ENCODE results near the gene SPIB.
"Not testable (repeated sequence)": the region's sequence is repeated elsewhere in the genome, so short reads cannot be mapped to it uniquely, and the experiment has no call there.

Gene SPIB

DNA sequence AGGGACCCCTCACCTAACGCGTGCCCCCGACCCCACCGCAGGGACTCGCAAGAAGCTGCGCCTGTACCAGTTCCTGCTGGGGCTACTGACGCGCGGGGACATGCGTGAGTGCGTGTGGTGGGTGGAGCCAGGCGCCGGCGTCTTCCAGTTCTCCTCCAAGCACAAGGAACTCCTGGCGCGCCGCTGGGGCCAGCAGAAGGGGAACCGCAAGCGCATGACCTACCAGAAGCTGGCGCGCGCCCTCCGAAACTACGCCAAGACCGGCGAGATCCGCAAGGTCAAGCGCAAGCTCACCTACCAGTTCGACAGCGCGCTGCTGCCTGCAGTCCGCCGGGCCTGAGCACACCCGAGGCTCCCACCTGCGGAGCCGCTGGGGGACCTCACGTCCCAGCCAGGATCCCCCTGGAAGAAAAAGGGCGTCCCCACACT is 9.3 kb downstream of the SPIB start:
- TF ChIP-seq JUND (IDR thresholded peaks at IDR 0.05; ENCODE audit: low read depth), result no peak
- DNase-seq (ENCODE audit: low read depth in 1 of 2, low spot score in 1 of 2), result no peak
- in situ Hi-C loops (cut with HindIII; ENCODE audit: low pct_unique_long_range_greater_than_20kb, low sequenced_read_pairs), result no loop called here

DNA sequence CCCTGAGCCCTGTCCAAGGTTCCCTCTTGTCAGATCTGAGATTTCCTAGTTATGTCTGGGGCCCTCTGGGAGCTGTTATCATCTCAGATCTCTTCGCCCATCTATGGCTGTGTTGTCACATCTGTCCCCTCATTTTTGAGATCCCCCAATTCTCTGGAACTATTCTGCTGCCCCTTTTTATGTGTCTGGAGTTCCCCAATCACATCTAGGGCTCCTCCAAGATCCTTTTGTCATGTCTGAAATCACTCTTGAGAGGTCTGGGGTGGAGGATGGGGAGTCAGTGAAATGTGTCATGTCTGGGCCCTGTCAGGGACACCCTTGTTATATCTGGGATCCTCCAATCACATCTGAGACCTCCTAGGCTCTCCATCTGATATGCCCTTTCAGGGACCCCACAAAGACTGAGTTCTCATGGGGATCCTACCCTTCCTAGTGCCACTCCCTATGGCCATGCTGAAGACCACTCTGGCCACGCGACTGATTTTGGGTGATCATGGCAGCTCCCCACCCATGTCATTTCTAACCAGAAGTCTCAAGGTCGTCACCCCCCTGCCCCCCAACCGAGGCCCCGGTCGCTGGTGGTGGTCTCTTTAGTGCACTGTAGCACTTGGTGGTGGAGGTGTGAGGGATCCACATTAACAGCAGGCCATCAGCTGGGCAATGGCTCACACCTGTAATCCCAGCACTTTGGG is 10.2 kb downstream of the SPIB start:
- no peak for TF ChIP-seq JUND (IDR thresholded peaks at IDR 0.05; ENCODE audit: low read depth)
- in situ Hi-C loops (cut with HindIII; ENCODE audit: low pct_unique_long_range_greater_than_20kb, low sequenced_read_pairs), result no loop called here
- no peak for DNase-seq (ENCODE audit: low read depth in 1 of 2, low spot score in 1 of 2)

DNA sequence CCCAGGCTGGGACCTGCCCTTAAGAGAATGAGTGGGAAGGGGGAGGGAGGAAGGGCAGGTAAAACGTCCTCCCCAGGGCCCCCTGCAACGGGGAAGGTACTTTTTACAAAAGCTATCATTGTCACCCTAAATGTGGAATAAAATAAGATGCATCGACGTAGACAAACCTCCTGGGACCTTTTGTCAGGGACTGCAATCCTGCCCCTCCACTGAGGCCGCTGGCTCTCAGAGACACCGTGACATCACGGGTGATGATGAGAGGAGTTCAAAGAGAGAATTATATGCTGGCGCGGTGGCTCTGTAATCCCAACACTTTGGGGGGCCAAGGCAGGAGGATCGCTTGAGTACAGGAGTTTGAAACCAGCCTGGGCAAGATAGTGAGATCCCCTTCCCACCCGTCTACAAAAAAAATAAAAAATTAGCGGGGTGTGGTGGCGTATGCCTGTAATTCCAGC is 12.2 kb downstream of the SPIB start:
- no peak for DNase-seq (ENCODE audit: low read depth in 1 of 2, low spot score in 1 of 2)
- in situ Hi-C loops (cut with HindIII; ENCODE audit: low pct_unique_long_range_greater_than_20kb, low sequenced_read_pairs), result no loop called here
- no peak for TF ChIP-seq JUND (IDR thresholded peaks at IDR 0.05; ENCODE audit: low read depth)

DNA sequence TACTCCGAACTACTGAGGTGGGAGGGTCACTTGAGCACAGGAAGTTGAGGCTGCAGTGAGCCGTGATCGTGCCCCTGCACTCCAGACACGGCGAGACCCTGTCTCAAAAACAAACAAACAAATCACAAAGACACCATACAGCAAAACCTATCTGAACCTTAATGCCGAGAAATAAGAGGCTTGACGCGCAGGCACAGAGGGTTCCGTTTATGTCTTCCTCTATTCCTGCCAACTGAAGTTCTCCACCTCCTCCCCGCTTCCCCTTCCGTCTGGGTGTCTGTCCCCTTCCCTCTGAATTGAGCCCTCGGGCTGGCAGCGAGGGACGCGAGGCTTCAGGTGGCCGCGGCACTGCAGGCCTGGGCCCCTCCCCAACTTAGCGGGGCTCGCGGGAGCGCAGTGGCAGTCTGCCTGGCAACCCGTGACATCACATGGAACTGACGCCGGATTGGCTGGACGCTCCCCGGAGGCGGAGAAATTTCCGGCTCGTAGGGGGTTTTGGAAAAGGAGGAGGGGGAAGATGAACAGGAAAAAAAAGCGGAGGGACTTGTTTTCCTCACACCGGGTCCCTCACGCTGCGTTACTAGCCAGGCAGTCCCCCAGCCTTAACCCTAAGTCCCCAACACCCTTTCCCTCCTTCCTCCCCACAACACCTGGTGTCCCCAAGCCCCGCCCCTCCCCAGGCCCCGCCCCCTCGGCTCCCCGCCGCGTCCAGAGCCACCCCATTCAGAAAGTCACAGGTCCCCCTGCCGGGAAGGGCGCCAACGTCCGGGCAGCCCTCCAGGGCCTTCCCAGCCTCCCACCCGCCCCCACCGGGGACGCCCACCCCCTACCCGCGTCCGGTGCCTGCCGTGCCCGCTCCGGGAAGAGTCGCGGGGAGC is 12.8 kb downstream of the SPIB start:
- in situ Hi-C loops (cut with HindIII; ENCODE audit: low pct_unique_long_range_greater_than_20kb, low sequenced_read_pairs), result no loop called here
- DNase-seq (ENCODE audit: low read depth in 1 of 2, low spot score in 1 of 2), result peak; percentile 65 to 74
- no peak for TF ChIP-seq JUND (IDR thresholded peaks at IDR 0.05; ENCODE audit: low read depth)

DNA sequence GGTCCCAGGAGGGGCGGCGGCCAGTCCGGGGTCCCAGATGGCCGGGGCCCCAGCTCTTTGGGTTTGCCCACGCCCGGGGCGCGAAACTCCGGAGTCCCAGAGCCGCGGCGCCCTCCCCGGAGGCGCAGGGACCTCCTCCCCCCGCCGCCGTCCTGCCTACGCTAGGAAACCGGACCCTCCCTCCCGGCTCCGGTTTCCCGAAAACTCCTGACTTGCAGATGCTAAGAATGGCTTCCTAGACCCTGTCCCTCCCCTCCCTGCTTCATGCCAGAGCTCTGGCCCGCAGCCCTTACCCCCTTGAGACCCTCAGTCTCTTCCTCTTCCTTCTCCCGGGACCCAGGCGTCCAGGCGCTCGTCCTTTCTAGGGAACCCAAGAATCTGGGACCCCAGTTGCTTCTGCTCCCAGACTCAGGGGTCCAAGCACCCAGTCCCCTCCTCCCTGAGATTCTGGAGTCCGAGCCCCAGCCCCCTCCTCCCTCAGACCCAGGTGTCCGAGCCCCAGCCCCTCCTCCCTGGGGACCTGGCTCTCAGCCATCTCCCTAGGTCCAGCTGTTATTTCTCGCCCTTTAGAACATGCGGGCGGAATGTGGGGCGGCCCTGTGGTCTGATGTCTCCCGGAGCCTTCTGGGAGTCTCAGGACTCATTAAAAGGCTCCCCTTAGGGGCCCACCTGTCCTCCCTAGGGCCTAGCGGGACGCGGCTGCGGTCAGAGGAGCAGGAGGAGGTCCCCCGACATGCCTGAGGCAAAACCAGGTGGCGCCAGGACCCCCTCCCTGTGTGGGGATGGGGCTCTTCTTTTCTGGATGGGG is 13.7 kb downstream of the SPIB start, which contains the start of gene MYBPC2:
Gene MYBPC2 (plus strand): TSS at position 672 of the 808 bp plus-strand sequence. CDS start 62 bp downstream, at position 734.
- TF ChIP-seq JUND (IDR thresholded peaks at IDR 0.05; ENCODE audit: low read depth), result no peak
- in situ Hi-C loops (cut with HindIII; ENCODE audit: low pct_unique_long_range_greater_than_20kb, low sequenced_read_pairs), result no loop called here
- DNase-seq (ENCODE audit: low read depth in 1 of 2, low spot score in 1 of 2), result no peak

DNA sequence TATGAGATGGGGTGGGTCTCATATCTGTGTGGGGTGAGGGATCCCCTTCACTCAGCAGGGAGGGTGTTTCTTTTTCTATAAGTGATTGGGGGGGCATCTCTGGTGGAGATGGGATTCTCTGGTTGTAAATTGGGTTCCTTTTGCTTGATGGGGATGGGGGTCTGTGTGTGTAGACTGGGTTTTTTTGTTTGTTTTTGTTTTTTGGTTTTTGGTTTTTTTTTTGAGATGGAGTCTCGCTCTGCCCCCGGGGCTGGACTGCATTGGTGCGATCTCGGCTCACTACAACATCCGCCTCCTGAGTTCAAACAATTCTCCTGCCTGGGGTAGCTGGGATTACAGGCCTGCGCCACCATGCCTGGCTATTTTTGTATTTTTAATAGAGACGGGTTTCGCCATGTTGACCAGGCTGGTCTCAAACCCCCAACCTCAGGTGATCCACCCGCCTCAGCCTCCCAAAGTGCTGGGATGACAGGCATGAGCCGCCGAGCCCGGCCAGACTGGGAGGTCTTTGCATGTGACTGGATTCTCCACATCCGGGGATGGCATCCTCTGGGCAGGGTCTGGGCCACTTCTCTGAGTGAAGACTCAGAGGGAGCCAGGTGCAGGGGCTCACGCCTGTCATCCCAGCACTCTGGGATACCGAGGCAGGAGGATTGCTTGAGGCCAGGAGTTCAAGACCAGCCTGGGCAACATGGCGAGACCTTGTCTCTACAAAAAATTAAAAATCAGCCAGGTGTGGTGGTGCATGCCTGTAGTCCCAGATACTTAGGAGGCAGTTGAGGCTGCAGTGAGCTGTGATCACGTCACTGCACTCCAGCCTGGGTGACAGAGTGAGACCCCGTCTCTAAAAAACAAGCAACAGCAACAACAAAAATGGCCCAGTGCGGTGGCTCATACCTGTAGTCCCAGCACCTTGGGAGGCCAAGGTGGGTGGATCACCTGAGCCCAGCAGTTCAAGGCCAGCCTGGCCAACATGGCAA is 14.8 kb downstream of the SPIB start:
- TF ChIP-seq JUND (IDR thresholded peaks at IDR 0.05; ENCODE audit: low read depth), result no peak
- no peak for DNase-seq (ENCODE audit: low read depth in 1 of 2, low spot score in 1 of 2)
- in situ Hi-C loops (cut with HindIII; ENCODE audit: low pct_unique_long_range_greater_than_20kb, low sequenced_read_pairs), result no loop called here

DNA sequence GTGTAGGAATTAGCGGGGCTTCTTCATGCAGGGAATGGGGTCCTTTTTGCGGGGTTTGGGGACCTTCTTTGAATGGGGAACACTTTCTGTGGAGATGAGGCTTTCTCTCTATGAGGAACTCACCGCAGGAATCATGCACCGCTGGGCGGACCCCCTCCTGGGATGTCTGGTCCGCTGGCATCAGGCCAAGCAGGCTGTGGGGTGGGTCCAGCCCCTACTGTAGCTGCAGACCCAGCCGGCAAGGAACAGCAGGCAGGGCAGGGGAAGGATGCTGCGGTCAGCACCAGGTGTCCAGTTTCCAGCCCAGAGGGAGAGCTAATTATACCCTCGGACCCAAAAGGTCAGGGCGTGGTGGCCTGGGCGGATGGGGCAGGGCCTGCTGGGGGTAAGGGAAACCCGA is 15.8 kb downstream of the SPIB start:
- TF ChIP-seq JUND (IDR thresholded peaks at IDR 0.05; ENCODE audit: low read depth), result no peak
- in situ Hi-C loops (cut with HindIII; ENCODE audit: low pct_unique_long_range_greater_than_20kb, low sequenced_read_pairs), result no loop called here
- DNase-seq (ENCODE audit: low read depth in 1 of 2, low spot score in 1 of 2), result no peak

DNA sequence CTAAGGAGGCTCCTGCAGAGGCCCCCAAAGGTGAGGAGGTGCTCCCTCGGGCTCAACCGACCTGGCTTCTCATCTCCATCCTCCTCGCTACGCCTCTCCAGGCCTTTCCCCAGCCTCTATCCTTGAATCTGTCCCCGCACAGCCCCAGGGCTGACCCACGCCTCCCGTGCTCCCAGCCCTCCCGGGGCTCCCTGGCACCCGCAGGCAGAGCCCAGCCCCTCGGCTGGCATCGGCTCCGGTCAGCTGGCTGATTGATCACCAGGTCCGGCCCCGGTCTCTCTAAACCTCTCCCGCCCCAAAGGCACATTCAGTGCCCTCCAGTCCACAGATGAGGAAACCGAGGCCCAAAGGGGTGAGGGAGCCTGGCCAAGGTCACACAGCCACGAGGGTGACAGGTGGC is 16.5 kb downstream of the SPIB start:
- in situ Hi-C loops (cut with HindIII; ENCODE audit: low pct_unique_long_range_greater_than_20kb, low sequenced_read_pairs), result no loop called here
- TF ChIP-seq JUND (IDR thresholded peaks at IDR 0.05; ENCODE audit: low read depth), result no peak
- DNase-seq (ENCODE audit: low read depth in 1 of 2, low spot score in 1 of 2), result no peak

DNA sequence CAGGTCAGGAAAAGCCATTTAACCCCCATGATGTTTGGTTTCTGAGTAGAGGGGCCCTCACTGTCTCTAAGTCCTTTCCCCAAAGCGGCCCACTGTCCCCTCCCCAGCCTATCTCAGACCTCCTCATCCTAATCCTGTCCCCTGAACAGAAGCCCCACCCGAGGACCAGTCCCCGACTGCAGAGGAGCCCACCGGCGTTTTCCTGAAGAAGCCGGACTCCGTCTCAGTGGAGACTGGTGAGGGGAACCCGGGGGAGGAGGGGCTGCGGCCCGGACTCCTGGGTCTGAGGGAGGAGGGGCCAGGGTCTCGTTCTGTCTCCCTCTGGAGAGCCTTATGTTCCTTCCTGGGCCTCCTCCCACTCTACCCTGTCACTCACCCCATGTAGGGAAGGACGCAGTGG is 16.9 kb downstream of the SPIB start:
- no peak for TF ChIP-seq JUND (IDR thresholded peaks at IDR 0.05; ENCODE audit: low read depth)
- in situ Hi-C loops (cut with HindIII; ENCODE audit: low pct_unique_long_range_greater_than_20kb, low sequenced_read_pairs), result no loop called here
- DNase-seq (ENCODE audit: low read depth in 1 of 2, low spot score in 1 of 2), result no peak

DNA sequence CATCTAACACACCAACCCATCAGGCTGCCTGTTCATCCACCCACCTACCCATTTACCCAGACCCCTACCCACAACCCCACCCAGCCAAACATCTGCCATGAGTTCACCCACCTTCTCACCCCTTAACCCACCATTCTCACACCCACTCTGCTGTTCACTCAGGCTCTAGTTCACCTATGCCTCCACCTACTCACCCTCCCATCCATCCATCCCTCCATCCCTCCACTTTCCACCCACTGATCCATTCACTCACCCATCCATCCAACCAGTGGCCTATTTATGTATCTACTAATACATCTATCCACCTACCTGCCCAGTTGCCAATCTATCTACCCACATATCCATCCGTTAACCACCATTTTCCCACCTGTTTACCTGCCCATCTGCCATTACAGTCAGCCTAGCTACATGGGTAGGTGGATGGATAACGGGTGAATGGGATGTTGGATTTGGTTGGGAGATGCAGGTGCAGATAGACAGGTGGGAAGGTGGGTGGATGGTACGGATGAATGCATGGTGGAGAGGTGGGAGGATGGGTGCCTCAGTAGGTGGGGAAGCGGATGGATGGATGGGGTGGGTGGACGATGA is 19.2 kb downstream of the SPIB start:
- no peak for DNase-seq (ENCODE audit: low read depth in 1 of 2, low spot score in 1 of 2)
- in situ Hi-C loops (cut with HindIII; ENCODE audit: low pct_unique_long_range_greater_than_20kb, low sequenced_read_pairs), result no loop called here
- no peak for TF ChIP-seq JUND (IDR thresholded peaks at IDR 0.05; ENCODE audit: low read depth)

DNA sequence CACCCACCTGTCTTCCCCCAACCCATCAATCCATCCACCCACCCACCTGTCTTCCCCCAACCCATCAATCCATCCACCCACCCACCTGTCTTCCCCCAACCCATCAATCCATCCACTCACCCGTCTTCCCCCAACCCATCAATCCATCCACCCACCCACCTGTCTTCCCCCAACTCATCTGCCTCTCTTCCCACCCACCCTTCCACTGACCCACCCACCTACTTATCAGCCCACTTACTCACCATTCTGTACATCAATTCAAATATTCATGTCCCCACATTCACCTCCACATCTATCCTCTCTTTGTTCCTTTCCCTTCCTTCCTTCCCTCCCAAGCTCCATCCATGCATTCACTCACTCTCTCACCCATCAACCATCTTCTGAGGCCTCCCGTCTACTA is 20.4 kb downstream of the SPIB start:
- in situ Hi-C loops (cut with HindIII; ENCODE audit: low pct_unique_long_range_greater_than_20kb, low sequenced_read_pairs), result not testable (repeated sequence)

More for the DNA sequence above, 20.4 kb downstream of the SPIB start:
- not testable (repeated sequence) for DNase-seq (ENCODE audit: low read depth in 1 of 2, low spot score in 1 of 2)

Data from T47D (cell line).